HFF-Myc (cell line): Measurements from ENCODE around the gene DPY19L1.

Source experiments
- DNase-seq: peaks from one replicate; pipeline ENCODE4 v3.0.0-alpha.2; 2011; ENCODE audit warnings: low read depth; ENCODE audit errors: extremely low read depth
- H3K4me3 ChIP-seq: replicated peaks from 2 replicates; pipeline ENCODE4 v1.5.1; 2011; ENCODE audit warnings: low read depth, mild to moderate bottlenecking, control low read depth, low read length
- CTCF ChIP-seq: IDR thresholded peaks from 2 replicates; pipeline ENCODE4 v1.5.1; 2012; ENCODE audit warnings: mild to moderate bottlenecking, low read depth, low read length, control low read depth; ENCODE audit errors: missing control alignments

Gene DPY19L1

GRCh38 chr7:35021445-35021844, 15.8 kb downstream of the DPY19L1 start:
- no peak for DNase-seq
- no peak overlapping the region for H3K4me3 ChIP-seq
- no peak for TF ChIP-seq CTCF

GRCh38 chr7:35019801-35020200, 17.5 kb downstream of the DPY19L1 start:
- DNase-seq = no peak
- TF ChIP-seq CTCF = no peak
- H3K4me3 ChIP-seq = no peak overlapping the region

GRCh38 chr7:35019179-35019729, 18.0 kb downstream of the DPY19L1 start:
- no peak for DNase-seq
- H3K4me3 ChIP-seq = no peak overlapping the region
- no peak for TF ChIP-seq CTCF

- no peak for DNase-seq
- no peak for TF ChIP-seq CTCF
- no peak overlapping the region for H3K4me3 ChIP-seq
Observed at GRCh38 chr7:35015346-35015859, 21.9 kb downstream of the DPY19L1 start.

GRCh38 chr7:35012160-35012559, 25.1 kb downstream of the DPY19L1 start:
- TF ChIP-seq CTCF = no peak
- no peak for DNase-seq
- no peak overlapping the region for H3K4me3 ChIP-seq

GRCh38 chr7:35011085-35011484, 26.2 kb downstream of the DPY19L1 start:
- no peak overlapping the region for H3K4me3 ChIP-seq
- no peak for DNase-seq
- no peak for TF ChIP-seq CTCF

GRCh38 chr7:35007768-35008167, 29.5 kb downstream of the DPY19L1 start:
- no peak for DNase-seq
- no peak overlapping the region for H3K4me3 ChIP-seq

More at GRCh38 chr7:35007768-35008167, 29.5 kb downstream of the DPY19L1 start:
- TF ChIP-seq CTCF = no peak
